GM20000 (cell line): ENCODE data around the gene ZNF143.
"Not testable (repeated sequence)": the region's sequence is repeated elsewhere in the genome, so short reads cannot be mapped to it uniquely, and the experiment has no call there.

Source experiments
- DNase-seq: peaks from one replicate; pipeline ENCODE4 v3.0.0; 2012; ENCODE audit warnings: low spot score
- TF ChIP-seq, protein P1 (sequence below): IDR thresholded peaks from 2 replicates; pipeline ENCODE4 v1.5.1; 2012; ENCODE audit warnings: mild to moderate bottlenecking, control low read depth; ENCODE audit errors: extremely low read depth, missing control alignments

The ZNF143 gene

GRCh38 chr11:9460322-9461062, at the start of gene ZNF143:
Gene ZNF143 (plus strand): TSS chr11:9461012. CDS start chr11:9471309, 10,297 bp downstream.
- DNase-seq: peak; percentile 95
- TF ChIP-seq, protein P1, sequence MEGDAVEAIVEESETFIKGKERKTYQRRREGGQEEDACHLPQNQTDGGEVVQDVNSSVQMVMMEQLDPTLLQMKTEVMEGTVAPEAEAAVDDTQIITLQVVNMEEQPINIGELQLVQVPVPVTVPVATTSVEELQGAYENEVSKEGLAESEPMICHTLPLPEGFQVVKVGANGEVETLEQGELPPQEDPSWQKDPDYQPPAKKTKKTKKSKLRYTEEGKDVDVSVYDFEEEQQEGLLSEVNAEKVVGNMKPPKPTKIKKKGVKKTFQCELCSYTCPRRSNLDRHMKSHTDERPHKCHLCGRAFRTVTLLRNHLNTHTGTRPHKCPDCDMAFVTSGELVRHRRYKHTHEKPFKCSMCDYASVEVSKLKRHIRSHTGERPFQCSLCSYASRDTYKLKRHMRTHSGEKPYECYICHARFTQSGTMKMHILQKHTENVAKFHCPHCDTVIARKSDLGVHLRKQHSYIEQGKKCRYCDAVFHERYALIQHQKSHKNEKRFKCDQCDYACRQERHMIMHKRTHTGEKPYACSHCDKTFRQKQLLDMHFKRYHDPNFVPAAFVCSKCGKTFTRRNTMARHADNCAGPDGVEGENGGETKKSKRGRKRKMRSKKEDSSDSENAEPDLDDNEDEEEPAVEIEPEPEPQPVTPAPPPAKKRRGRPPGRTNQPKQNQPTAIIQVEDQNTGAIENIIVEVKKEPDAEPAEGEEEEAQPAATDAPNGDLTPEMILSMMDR: peak; percentile 5

- TF ChIP-seq, protein P1: no peak
- DNase-seq: no peak
Measured at GRCh38 chr11:9428706-9429105, 32.1 kb upstream of the ZNF143 start.

DNA sequence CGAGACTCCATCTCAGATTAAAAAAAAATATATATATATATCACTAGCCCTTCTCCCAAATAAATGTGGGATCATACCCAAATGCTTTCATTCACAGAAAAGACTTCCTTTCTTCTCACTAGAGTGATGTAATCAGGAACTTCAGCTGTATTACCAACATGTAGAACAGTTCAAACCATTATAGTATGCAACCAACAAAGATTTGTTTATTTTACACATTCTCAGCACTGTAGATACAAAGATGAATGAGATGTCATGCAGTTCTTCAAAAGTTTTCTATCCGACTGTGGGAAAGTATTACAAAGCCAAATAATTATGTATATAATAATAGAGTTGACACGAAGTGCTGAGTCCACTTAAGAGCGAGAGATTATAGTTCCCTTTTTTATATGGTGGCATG, 22.2 kb upstream of the ZNF143 start:
- DNase-seq: no peak
- TF ChIP-seq, protein P1: no peak

- no peak for DNase-seq
- TF ChIP-seq, protein P1: no peak
Measured at GRCh38 chr11:9446230-9446629, 14.6 kb upstream of the ZNF143 start.

DNA sequence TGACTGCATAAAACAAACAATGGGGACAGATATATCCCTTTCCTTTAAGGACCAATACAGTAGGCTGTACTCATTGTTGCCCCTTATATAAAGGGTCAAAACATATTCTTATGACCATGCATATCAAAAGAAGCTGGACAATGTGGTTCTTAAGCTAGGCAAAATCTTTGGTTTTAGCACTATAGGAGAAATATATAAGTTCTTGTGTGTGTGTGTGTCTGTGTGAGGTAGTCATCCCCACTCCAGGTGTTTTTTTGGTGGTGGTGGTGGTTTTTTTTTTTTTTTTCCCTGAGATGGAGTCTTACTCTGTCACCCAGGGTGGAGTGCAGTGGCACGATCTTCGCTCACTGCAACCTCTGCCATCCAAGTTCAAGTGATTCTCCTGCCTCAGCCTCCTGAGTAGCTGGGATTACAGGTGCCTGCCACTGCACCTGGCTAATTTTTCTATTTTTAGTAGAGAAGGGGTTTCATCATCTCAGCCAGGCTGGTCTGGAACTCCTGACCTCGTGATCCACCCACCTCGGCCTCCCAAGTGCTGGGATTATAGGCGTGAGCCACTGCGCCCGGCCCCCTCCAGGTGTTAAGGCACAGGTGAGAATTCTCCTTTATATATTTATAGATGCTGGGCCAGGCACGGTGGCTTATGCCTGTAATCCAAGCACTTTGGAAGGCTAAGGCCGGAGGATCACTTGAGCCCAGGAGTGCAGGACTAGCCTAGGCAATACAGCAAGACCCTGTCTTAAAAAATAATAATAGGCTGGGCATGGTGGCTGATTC, 12.0 kb upstream of the ZNF143 start:
- TF ChIP-seq, protein P1: no peak
- no peak for DNase-seq

GRCh38 chr11:9452023-9452422, 8.8 kb upstream of the ZNF143 start:
- DNase-seq: not testable (repeated sequence)

- TF ChIP-seq, protein P1: no peak
- no peak for DNase-seq
Measured at GRCh38 chr11:9455722-9456121, 5.1 kb upstream of the ZNF143 start.
